AG10803 (cell line): ENCODE results near the gene ASB17.

Experiments used
- DNase-seq: peaks from one replicate; pipeline ENCODE4 v3.0.0; 2010; ENCODE audit warnings: low read depth
- H3K4me3 ChIP-seq: 2 replicates; pipeline ENCODE4 v1.5.1; 2011; ENCODE audit warnings: mild to moderate bottlenecking, low read length, control low read depth
- CTCF ChIP-seq: conservative IDR thresholded peaks from 2 replicates; pipeline ENCODE4 v1.5.1; 2011; ENCODE audit warnings: mild to moderate bottlenecking, low read length, control low read depth, inconsistent platforms

ASB17 gene

GRCh38 chr1:75908717-75909152 lies 23.5 kb downstream of the ASB17 start:
- peak; percentile 21 for DNase-seq
- TF ChIP-seq CTCF = peak; percentile 50
- no peak overlapping the region for H3K4me3 ChIP-seq

GRCh38 chr1:75901371-75901770 lies 30.8 kb downstream of the ASB17 start:
- no peak for TF ChIP-seq CTCF
- no peak overlapping the region for H3K4me3 ChIP-seq
- no peak for DNase-seq

- TF ChIP-seq CTCF = no peak
- DNase-seq = no peak
- no peak overlapping the region for H3K4me3 ChIP-seq
Observed at GRCh38 chr1:75884437-75884836, 47.8 kb downstream of the ASB17 start.

- no peak for DNase-seq
- H3K4me3 ChIP-seq = no peak overlapping the region
- no peak for TF ChIP-seq CTCF
Observed at GRCh38 chr1:75879985-75880384, 52.2 kb downstream of the ASB17 start.

GRCh38 chr1:75870951-75871350 lies 61.3 kb downstream of the ASB17 start:
- no peak for TF ChIP-seq CTCF
- no peak overlapping the region for H3K4me3 ChIP-seq
- no peak for DNase-seq
